IMR-90 (cell line): Measurements from ENCODE around the gene C19orf25. TPM values are rescaled to one million over a fixed set of nuclear protein-coding genes. Genes with fewer than 3 reads are reported as not detected.
A peak's percentile ranks its signal among the peaks of the same experiment; 100 is the strongest.
"Not testable (repeated sequence)": the region's sequence is repeated elsewhere in the genome, so short reads cannot be mapped to it uniquely, and the experiment has no call there.

ENCODE experiments used
- ATAC-seq: fragments of 200-7000 bp; cut with Tn5 transposase; 2 replicates; pipeline ENCODE4 v1.9.1; 2020; ENCODE audit warnings: low read depth, mild to moderate bottlenecking, moderate library complexity
- BruUV-seq: library from RNA; stranded (reverse); fragments of 400-500 nt; replicated peaks from 2 replicates; lab custom pipeline; 2021; lab: Mats Ljungman, UMichigan
- CTCF ChIA-PET: fragments of 300-600 bp; formaldehyde crosslinking; extraction: SDS; loops from one replicate; lab custom pipeline; 2021; ENCODE audit warnings: antibody characterized with exemption; lab: Yijun Ruan, JAX
- POLR2A ChIA-PET: fragments of 300-600 bp; sonication (Branson Sonifier 250); formaldehyde crosslinking; loops from one replicate; lab custom pipeline; 2022; ENCODE audit warnings: antibody characterized with exemption; ENCODE audit not compliant: unreplicated experiment; lab: Charles Lee
- DNase-seq: peaks from one replicate; pipeline ENCODE4 v3.0.0; 2013
- H2AFZ ChIP-seq: replicated peaks from 2 replicates; pipeline ENCODE3; 2013; ENCODE audit warnings: low read length, mild to moderate bottlenecking; ENCODE audit not compliant: poor library complexity
- H2AK5ac ChIP-seq: 2 replicates; pipeline ENCODE4 v1.6.1; 2013; ENCODE audit warnings: low read depth, low read length, inconsistent platforms
- H2AK9ac ChIP-seq: replicated peaks from 2 replicates; pipeline ENCODE3; 2013; ENCODE audit warnings: mild to moderate bottlenecking, low read depth, low read length, moderate library complexity; ENCODE audit not compliant: poor library complexity
- H2BK120ac ChIP-seq: 2 replicates; pipeline ENCODE4 v1.6.1; 2013; ENCODE audit warnings: low read depth, low read length, inconsistent platforms
- H2BK15ac ChIP-seq: 3 replicates; pipeline ENCODE4 v1.6.1; 2013; ENCODE audit warnings: low read depth, low read length, inconsistent platforms
- H2BK20ac ChIP-seq: 2 replicates; pipeline ENCODE4 v1.6.1; 2013; ENCODE audit warnings: low read depth, mild to moderate bottlenecking, inconsistent platforms, low read length, moderate library complexity
- H2BK5ac ChIP-seq: 2 replicates; pipeline ENCODE4 v1.6.1; 2013; ENCODE audit warnings: mild to moderate bottlenecking, low read depth, low read length, inconsistent platforms; ENCODE audit not compliant: poor library complexity, severe bottlenecking
- H3K14ac ChIP-seq: replicated peaks from 2 replicates; pipeline ENCODE4 v1.6.1; 2013; ENCODE audit warnings: low read depth, low read length, inconsistent platforms
- H3K18ac ChIP-seq: 2 replicates; pipeline ENCODE4 v1.6.1; 2013; ENCODE audit warnings: low read depth, low read length, control low read depth
- H3K23ac ChIP-seq: 2 replicates; pipeline ENCODE4 v1.6.1; 2013; ENCODE audit warnings: low read depth, low read length, inconsistent platforms
- H3K27ac ChIP-seq: 2 replicates; pipeline ENCODE4 v1.5.1; 2013; ENCODE audit warnings: mild to moderate bottlenecking, control low read depth, low read length; ENCODE audit not compliant: insufficient read depth
- H3K27me3 ChIP-seq: 2 replicates; pipeline ENCODE4 v1.6.1; 2013; ENCODE audit warnings: low read length; ENCODE audit not compliant: control insufficient read depth, insufficient read depth
- H3K36me3 ChIP-seq: 2 replicates; pipeline ENCODE4 v1.6.1; 2013; ENCODE audit warnings: low read length, mixed read lengths; ENCODE audit not compliant: control insufficient read depth, insufficient read depth
- H3K4ac ChIP-seq: 2 replicates; pipeline ENCODE4 v1.6.1; 2013; ENCODE audit warnings: low read depth, low read length, inconsistent platforms
- H3K4me1 ChIP-seq: 2 replicates; pipeline ENCODE4 v1.6.1; 2013; ENCODE audit warnings: low read length, mixed read lengths; ENCODE audit not compliant: control insufficient read depth, insufficient read depth
- H3K4me2 ChIP-seq: 2 replicates; pipeline ENCODE4 v1.6.1; 2013; ENCODE audit warnings: low read depth, mild to moderate bottlenecking, control low read depth, low read length, moderate library complexity
- H3K4me3 ChIP-seq: 2 replicates; pipeline ENCODE4 v1.5.1; 2013; ENCODE audit warnings: low read depth, mild to moderate bottlenecking, control low read depth, low read length, moderate library complexity; ENCODE audit not compliant: insufficient read depth
- H3K56ac ChIP-seq: 2 replicates; pipeline ENCODE4 v1.6.1; 2013; ENCODE audit warnings: low read length, inconsistent platforms; ENCODE audit not compliant: insufficient read depth; ENCODE audit errors: extremely low read depth
- H3K79me1 ChIP-seq, 2 experiments: 2 replicates each; pipeline ENCODE4 v1.6.1; 2013; ENCODE audit warnings: low read length in 2 of 2, inconsistent platforms in 1 of 2, low read depth in 1 of 2
- H3K9ac ChIP-seq: 2 replicates; pipeline ENCODE4 v1.6.1; 2013; ENCODE audit warnings: low read depth, low read length, control low read depth
- H3K9me1 ChIP-seq: 2 replicates; pipeline ENCODE4 v1.6.1; 2013; ENCODE audit warnings: low read length, inconsistent platforms; ENCODE audit not compliant: insufficient read depth
- H3K9me3 ChIP-seq: 2 replicates; pipeline ENCODE4 v1.6.1; 2013; ENCODE audit warnings: low read length; ENCODE audit not compliant: control insufficient read depth, insufficient read depth
- H4K20me1 ChIP-seq: 2 replicates; pipeline ENCODE4 v1.6.1; 2013; ENCODE audit warnings: low read length, inconsistent platforms; ENCODE audit not compliant: insufficient read depth
- H4K5ac ChIP-seq: 2 replicates; pipeline ENCODE4 v1.6.1; 2013; ENCODE audit warnings: mild to moderate bottlenecking, low read depth, low read length, control low read depth
- H4K8ac ChIP-seq, 2 experiments: 2 replicates each; pipeline ENCODE4 v1.6.1; 2013; ENCODE audit warnings: low read depth in 2 of 2, low read length in 2 of 2, control low read depth in 1 of 2, inconsistent platforms in 1 of 2
- H4K91ac ChIP-seq: 2 replicates; pipeline ENCODE4 v1.6.1; 2013; ENCODE audit warnings: low read depth, low read length, inconsistent platforms; ENCODE audit not compliant: insufficient read depth
- BHLHE40 ChIP-seq: fragments of 150-350 bp; IDR thresholded peaks from 2 replicates; pipeline ENCODE4 v1.6.1; 2016; ENCODE audit warnings: mild to moderate bottlenecking, low read depth, low read length
- WGBS, 2 experiments: methylation state at CpG; one replicate each; pipeline versions ENCODE4 v1.1.5 to v1.1.7; 2013; ENCODE audit warnings: missing lambda C conversion rate in 2 of 2; ENCODE audit not compliant: insufficient read length in 1 of 2; ENCODE audit errors: extremely low coverage in 2 of 2; 5-methylcytosine and 5-hydroxymethylcytosine counted together
- dilution Hi-C: fragments of 300-500 bp; cut with HindIII; formaldehyde crosslinking; loops from one replicate; pipeline ENCODE4 v1.14.3; 2018; ENCODE audit warnings: low sequenced_read_pairs; ENCODE audit not compliant: unreplicated experiment
- in situ Hi-C: fragments of 300-500 bp; cut with MboI; formaldehyde crosslinking; loops from 3 replicates; pipeline ENCODE4 v1.14.3; 2019; ENCODE audit warnings: low sequenced_read_pairs, inconsistent platforms, mixed read lengths
- intact Hi-C: fragments of 100-400 bp; cut with micrococcal nuclease; formaldehyde crosslinking; loops from 2 replicates; pipeline ENCODE4 v1.10.0; 2022
- polyA plus RNA-seq, 3 experiments: library from polyadenylated mRNA; depleted of rRNA; stranded (reverse); fragments of >200 nt; gene quantifications; 2 replicates each; pipeline ENCODE4 v1.2.3, GENCODE V29; 2012; ENCODE audit warnings: low replicate concordance in 1 of 3
- total RNA-seq: library from RNA; depleted of rRNA; stranded (reverse); fragments of >200 nt; gene quantifications from 2 replicates; pipeline ENCODE4 v1.2.3, GENCODE V29; 2012

The C19orf25 gene
- total and polyA plus RNA-seq, 2 of the 4 experiments (the other 2 are of a cell fraction): 10.4 to 34.9 TPM

DNA sequence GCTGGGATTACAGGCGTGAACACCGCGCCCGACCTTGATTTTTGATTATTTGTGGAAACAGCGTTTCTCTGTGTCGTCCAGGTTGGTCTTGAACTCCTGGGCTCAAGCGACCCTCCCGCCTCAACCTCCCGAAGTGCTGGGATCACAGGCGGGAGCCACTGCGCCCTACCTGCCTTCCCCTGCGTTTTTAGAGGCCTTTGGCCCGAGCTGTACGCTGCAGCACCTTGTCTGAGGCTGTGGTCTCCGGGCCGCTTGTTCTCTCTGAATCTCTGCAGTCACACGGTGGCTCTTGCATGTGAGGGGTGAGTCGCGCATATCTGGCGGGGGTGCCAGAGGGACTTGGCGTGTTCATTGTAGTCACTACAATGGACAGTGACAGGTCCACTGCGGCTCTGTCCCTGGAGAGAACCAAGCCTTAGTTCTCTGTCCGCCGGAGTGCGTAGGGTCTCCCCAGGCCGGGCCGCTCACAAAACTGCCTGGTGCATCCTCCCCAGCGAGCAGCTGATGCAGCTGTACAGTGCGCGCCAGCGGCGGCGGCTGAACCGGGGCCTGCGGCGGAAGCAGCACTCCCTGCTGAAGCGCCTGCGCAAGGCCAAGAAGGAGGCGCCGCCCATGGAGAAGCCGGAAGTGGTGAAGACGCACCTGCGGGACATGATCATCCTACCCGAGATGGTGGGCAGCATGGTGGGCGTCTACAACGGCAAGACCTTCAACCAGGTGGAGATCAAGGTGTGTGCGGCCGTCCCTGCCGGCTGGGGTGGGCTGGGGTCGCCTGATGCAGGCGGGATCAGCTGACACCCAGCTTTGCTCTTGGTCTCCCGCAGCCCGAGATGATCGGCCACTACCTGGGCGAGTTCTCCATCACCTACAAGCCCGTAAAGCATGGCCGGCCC lies 39.2 kb downstream of the C19orf25 start:
- Histone ChIP-seq H4K20me1 (peaks cover 56% of the 10 kb centered on the region), H3K23ac (peak overlapping the region; percentile 3), H3K4me2 (peak overlapping the region; percentile 72), H3K4me3 (peak overlapping the region; percentile 84), H3K79me1 (peaks cover 20 to 32% of the 10 kb centered on the region in 2 experiments), H2AK9ac (peak overlapping the region; percentile 99), H3K36me3 (peaks cover 37% of the 10 kb centered on the region), H3K9ac (peak overlapping the region; percentile 80)
- peak; percentile 50 for DNase-seq
- H3K9me1 ChIP-seq, H2BK5ac ChIP-seq, in situ Hi-C loops, H3K4ac ChIP-seq, dilution Hi-C loops, H3K4me1 ChIP-seq, H2AK5ac ChIP-seq, H2BK15ac ChIP-seq, CTCF ChIA-PET, POLR2A ChIA-PET, H4K8ac ChIP-seq, BruUV-seq, ATAC-seq, H3K27me3 ChIP-seq, H2BK120ac ChIP-seq, H4K91ac ChIP-seq, H3K56ac ChIP-seq, H3K14ac ChIP-seq, H3K9me3 ChIP-seq, intact Hi-C loops, H3K27ac ChIP-seq, H4K5ac ChIP-seq, H2AFZ ChIP-seq, H3K18ac ChIP-seq, H2BK20ac ChIP-seq: not testable (repeated sequence)
- WGBS, 2 experiments: 87% methylated on average over 27 of the region's 57 CpGs; no CpG with 5 or more reads in 1 of the 2 experiments
- peak; percentile 12; the same call in 1 of the 2 replicates for TF ChIP-seq BHLHE40
